Heart left ventricle (tissue), 13 donors: ENCODE data around the gene ZP1.

Source experiments
- CTCF ChIP-seq, 12 donors: fragments of 200-600 bp; sonication (generic) in 4 of 12; IDR thresholded peaks; one replicate each; pipeline versions ENCODE4 v1.5.0 to v1.8.0; 2018 to 2022; ENCODE audit warnings: antibody characterized with exemption in 12 of 12, mild to moderate bottlenecking in 5 of 12
- POLR2A ChIP-seq, 2 donors: fragments of 450-650 bp; IDR thresholded peaks; one replicate each; pipeline ENCODE4 v1.6.1; 2017; ENCODE audit warnings: antibody characterized with exemption in 2 of 2, mild to moderate bottlenecking in 2 of 2, moderate library complexity in 2 of 2
- donor health status: ischemic (EF 13 %, LVEDD 7.1; RV severe dilation, severe dysfunction).
- donor health status: DM: no; HTN: yes; CAD: no.
- donor health status: DM: no; HTN: no; CAD: no.
- donor health status: ischemic (EF 25% LVEDD 6.9; RV normal size, moderate dysfunction).
- donor health status: ischemic (EF 25% LVEDD 5.7; RV mildly dilated, moderate dysfunction).
- donor health status: ischemic (EF 35%, LVEDD 5.7; RV mildly dilated, moderate dysfunction).
- donor health status: nonischemic (EF 11% LVEDD 7.7; RV severe dilation, severe dysfunction).
- donor health status: DM: yes; HTN: yes; CAD: no.
- donor health status: PGD.
- donor health status: ischemic (EF 29% LVEDD 5.4; RV normal size, mild dysfunction).
- donor health status: nonischemic (EF 23%, LVEDD 6.1; RV moderate dilation, normal function).

- TF ChIP-seq CTCF (IDR thresholded peaks at IDR 0.05) (no peak), POLR2A (IDR thresholded peaks at IDR 0.05) (no peak)
Measured at GRCh38 chr11:60876168-60876485, 8.8 kb downstream of the ZP1 start.
